ENCODE data around the gene UROC1. TPM values are rescaled to one million over a fixed set of nuclear protein-coding genes. Genes with fewer than 3 reads are reported as not detected.

UROC1 gene
- total RNA-seq, 1 experiment from 2014 or later: not detected

- intact Hi-C loops (cut with micrococcal nuclease; ENCODE audit: unreplicated experiment): no loop called here
- Histone ChIP-seq H3K36me3 (ENCODE audit: low read depth) (no peaks in the 10 kb centered on the region), H3K4me3 (no peak overlapping the region), H2AFZ (no peak overlapping the region), H3K9me3 (ENCODE audit: insufficient read depth, low read depth) (no peaks in the 10 kb centered on the region), H3K4me1 (replicated peaks; ENCODE audit: insufficient read depth) (peaks cover 10% of the 10 kb centered on the region), H3K9me2 (ENCODE audit: insufficient read depth) (no peaks in the 10 kb centered on the region), H3K4me2 (no peak overlapping the region), H3K27ac (no peak overlapping the region), H3F3A (ENCODE audit: insufficient read depth, low read depth) (peaks cover under 1% of the 10 kb centered on the region; the same call in 1 of the 2 replicates), H3K79me2 (ENCODE audit: low read depth) (no peaks in the 10 kb centered on the region), H3K27me3 (ENCODE audit: insufficient read depth, low read depth) (peaks cover 14% of the 10 kb centered on the region; the same call in 1 of the 2 replicates), H4K20me1 (ENCODE audit: insufficient read depth) (no peaks in the 10 kb centered on the region)
- TF ChIP-seq CTCF (conservative IDR thresholded peaks at IDR 0.05) (no peak), EZH2 (IDR thresholded peaks at IDR 0.05; ENCODE audit: low read depth) (no peak)
- POLR2A ChIA-PET (ENCODE audit: unreplicated experiment): no interaction called here
- no peak for DNase-seq
- no TSS peak for BruUV-seq (replicated peaks)
- CTCF ChIA-PET: no interaction called here
These were observed 9.7 kb downstream of the UROC1 start for GRCh38 chr3:126507886-126508285.

GRCh38 chr3:126503701-126504100 is 13.9 kb downstream of the UROC1 start:
- no peak overlapping the region for H3K27ac ChIP-seq
- BruUV-seq (replicated peaks): no TSS peak
- CTCF ChIA-PET: no interaction called here
- H3K9me2 ChIP-seq (ENCODE audit: insufficient read depth): no peaks in the 10 kb centered on the region
- H3K27me3 ChIP-seq (ENCODE audit: insufficient read depth, low read depth): peaks cover 14% of the 10 kb centered on the region; the same call in 1 of the 2 replicates
- H2AFZ ChIP-seq: no peak overlapping the region
- no peaks in the 10 kb centered on the region for H3K36me3 ChIP-seq (ENCODE audit: low read depth)
- DNase-seq: no peak
- peaks cover 7% of the 10 kb centered on the region for H3K4me1 ChIP-seq (replicated peaks; ENCODE audit: insufficient read depth)
- H3K4me2 ChIP-seq: no peak overlapping the region
- intact Hi-C loops (cut with micrococcal nuclease; ENCODE audit: unreplicated experiment): no loop called here
- H3F3A ChIP-seq (ENCODE audit: insufficient read depth, low read depth): peaks cover 11% of the 10 kb centered on the region; the same call in 1 of the 2 replicates
- no peaks in the 10 kb centered on the region for H4K20me1 ChIP-seq (ENCODE audit: insufficient read depth)
- POLR2A ChIA-PET (ENCODE audit: unreplicated experiment): no interaction called here
- TF ChIP-seq CTCF (conservative IDR thresholded peaks at IDR 0.05): no peak
- no peak for TF ChIP-seq EZH2 (IDR thresholded peaks at IDR 0.05; ENCODE audit: low read depth)
- no peaks in the 10 kb centered on the region for H3K79me2 ChIP-seq (ENCODE audit: low read depth)
- no peak overlapping the region for H3K4me3 ChIP-seq
- H3K9me3 ChIP-seq (ENCODE audit: insufficient read depth, low read depth): no peaks in the 10 kb centered on the region; the same call in 1 of the 2 replicates

- TF ChIP-seq EZH2 (IDR thresholded peaks at IDR 0.05; ENCODE audit: low read depth) (no peak), CTCF (conservative IDR thresholded peaks at IDR 0.05) (no peak)
- no peak overlapping the region for H3K4me3 ChIP-seq
- no peaks in the 10 kb centered on the region for H4K20me1 ChIP-seq (ENCODE audit: insufficient read depth)
- no peak overlapping the region for H3K27ac ChIP-seq
- ChIA-PET CTCF (no interaction called here), POLR2A (ENCODE audit: unreplicated experiment) (no interaction called here)
- H3K9me3 ChIP-seq (ENCODE audit: insufficient read depth, low read depth): no peaks in the 10 kb centered on the region; the same call in 1 of the 2 replicates
- DNase-seq: no peak
- peaks cover 14% of the 10 kb centered on the region; the same call in 1 of the 2 replicates for H3K27me3 ChIP-seq (ENCODE audit: insufficient read depth, low read depth)
- no TSS peak for BruUV-seq (replicated peaks)
- H3K79me2 ChIP-seq (ENCODE audit: low read depth): no peaks in the 10 kb centered on the region
- no peaks in the 10 kb centered on the region for H3K36me3 ChIP-seq (ENCODE audit: low read depth)
- no peak overlapping the region for H3K4me2 ChIP-seq
- intact Hi-C loops (cut with micrococcal nuclease; ENCODE audit: unreplicated experiment): no loop called here
- H3K4me1 ChIP-seq (replicated peaks; ENCODE audit: insufficient read depth): no peaks in the 10 kb centered on the region
- no peaks in the 10 kb centered on the region for H3K9me2 ChIP-seq (ENCODE audit: insufficient read depth)
- no peak overlapping the region for H2AFZ ChIP-seq
- H3F3A ChIP-seq (ENCODE audit: insufficient read depth, low read depth): peaks cover 11% of the 10 kb centered on the region; the same call in 1 of the 2 replicates
These were observed 14.9 kb downstream of the UROC1 start for GRCh38 chr3:126502656-126503055.

All from PC-9 (cell line).